ENCODE results near the gene KRT4. TPM values are rescaled to one million over a fixed set of nuclear protein-coding genes. Genes with fewer than 3 reads are reported as not detected.

Gene KRT4
- total RNA-seq, 1 donor from 2014 or later, result not detected

DNA sequence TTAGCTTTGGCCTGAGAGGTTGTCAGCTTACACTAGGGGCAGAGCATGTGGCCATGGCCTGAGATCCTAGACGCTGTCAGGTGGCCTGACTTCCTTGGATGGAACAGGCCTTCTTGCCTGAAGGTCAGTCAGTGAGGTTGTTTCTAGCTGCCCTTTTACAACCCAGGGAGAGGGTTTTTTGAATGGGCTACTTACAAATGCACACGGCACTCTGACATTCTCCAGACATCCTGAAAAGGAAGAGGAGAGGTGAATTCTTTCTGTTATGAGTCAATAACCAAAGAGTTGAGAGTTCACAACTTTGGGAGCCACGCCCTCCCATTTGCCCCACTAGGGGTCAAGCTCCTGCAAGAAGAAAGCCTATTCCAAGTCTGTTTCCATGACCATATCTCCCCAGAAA is 44.6 kb downstream of the KRT4 start:
- H3K4me3 Mint-ChIP-seq (ENCODE audit: unreplicated experiment), result no peak overlapping the region
- no peak overlapping the region for H3K27ac Mint-ChIP-seq (ENCODE audit: unreplicated experiment)
- H3K27me3 Mint-ChIP-seq (ENCODE audit: unreplicated experiment), result peaks cover 4% of the 10 kb centered on the region
- peaks cover 1% of the 10 kb centered on the region for H3K9me3 Mint-ChIP-seq (ENCODE audit: unreplicated experiment)
- H3K4me1 Mint-ChIP-seq (ENCODE audit: low read depth, unreplicated experiment), result no peaks in the 10 kb centered on the region
- TF ChIP-seq, protein P1, sequence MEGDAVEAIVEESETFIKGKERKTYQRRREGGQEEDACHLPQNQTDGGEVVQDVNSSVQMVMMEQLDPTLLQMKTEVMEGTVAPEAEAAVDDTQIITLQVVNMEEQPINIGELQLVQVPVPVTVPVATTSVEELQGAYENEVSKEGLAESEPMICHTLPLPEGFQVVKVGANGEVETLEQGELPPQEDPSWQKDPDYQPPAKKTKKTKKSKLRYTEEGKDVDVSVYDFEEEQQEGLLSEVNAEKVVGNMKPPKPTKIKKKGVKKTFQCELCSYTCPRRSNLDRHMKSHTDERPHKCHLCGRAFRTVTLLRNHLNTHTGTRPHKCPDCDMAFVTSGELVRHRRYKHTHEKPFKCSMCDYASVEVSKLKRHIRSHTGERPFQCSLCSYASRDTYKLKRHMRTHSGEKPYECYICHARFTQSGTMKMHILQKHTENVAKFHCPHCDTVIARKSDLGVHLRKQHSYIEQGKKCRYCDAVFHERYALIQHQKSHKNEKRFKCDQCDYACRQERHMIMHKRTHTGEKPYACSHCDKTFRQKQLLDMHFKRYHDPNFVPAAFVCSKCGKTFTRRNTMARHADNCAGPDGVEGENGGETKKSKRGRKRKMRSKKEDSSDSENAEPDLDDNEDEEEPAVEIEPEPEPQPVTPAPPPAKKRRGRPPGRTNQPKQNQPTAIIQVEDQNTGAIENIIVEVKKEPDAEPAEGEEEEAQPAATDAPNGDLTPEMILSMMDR (IDR thresholded peaks at IDR 0.05; ENCODE audit: partially characterized antibody, unreplicated experiment), result no peak
- no peaks in the 10 kb centered on the region for H3K36me3 Mint-ChIP-seq (ENCODE audit: unreplicated experiment)
- DNase-seq, result no peak

DNA sequence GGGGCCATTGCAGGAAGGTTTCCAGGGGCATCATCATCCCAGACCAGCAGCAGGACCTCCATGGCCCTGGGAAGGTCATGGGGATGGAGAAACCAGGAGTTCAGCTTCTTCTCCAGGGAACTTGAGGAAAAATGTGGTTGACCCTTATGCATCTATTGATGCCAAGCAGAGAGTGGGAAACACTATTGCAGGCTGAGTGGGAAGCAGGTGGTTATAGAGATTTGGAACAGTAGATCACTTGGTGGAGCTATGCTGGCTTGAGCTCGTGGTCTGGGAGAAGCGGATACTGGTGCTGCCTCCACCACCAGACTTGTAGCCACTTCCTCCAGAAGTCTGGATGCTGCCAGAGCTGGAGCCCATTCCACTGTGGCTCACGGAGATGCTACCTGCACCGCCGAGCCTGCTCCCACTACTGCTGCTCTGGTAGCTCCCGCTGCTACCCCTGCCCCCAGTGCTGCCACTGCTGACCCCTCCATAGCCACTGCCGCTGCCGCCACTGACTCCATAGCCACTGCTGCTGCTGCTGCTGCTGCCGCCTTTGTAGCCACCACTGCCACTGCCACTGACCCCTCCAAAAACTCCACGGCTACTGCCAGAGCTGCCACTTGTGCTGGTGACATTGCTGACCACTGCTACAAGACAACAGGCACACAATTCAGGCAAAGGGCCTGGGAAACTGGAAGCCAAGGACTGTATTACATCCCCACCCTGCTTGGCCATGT is 45.3 kb downstream of the KRT4 start:
- Mint-ChIP-seq H3K36me3 (ENCODE audit: unreplicated experiment) (no peaks in the 10 kb centered on the region), H3K27ac (ENCODE audit: unreplicated experiment) (no peak overlapping the region), H3K9me3 (ENCODE audit: unreplicated experiment) (peaks cover 1% of the 10 kb centered on the region), H3K4me1 (ENCODE audit: low read depth, unreplicated experiment) (no peaks in the 10 kb centered on the region), H3K27me3 (ENCODE audit: unreplicated experiment) (peaks cover 4% of the 10 kb centered on the region), H3K4me3 (ENCODE audit: unreplicated experiment) (no peak overlapping the region)
- TF ChIP-seq, protein P1 (IDR thresholded peaks at IDR 0.05; ENCODE audit: partially characterized antibody, unreplicated experiment), result no peak
- no peak for DNase-seq

DNA sequence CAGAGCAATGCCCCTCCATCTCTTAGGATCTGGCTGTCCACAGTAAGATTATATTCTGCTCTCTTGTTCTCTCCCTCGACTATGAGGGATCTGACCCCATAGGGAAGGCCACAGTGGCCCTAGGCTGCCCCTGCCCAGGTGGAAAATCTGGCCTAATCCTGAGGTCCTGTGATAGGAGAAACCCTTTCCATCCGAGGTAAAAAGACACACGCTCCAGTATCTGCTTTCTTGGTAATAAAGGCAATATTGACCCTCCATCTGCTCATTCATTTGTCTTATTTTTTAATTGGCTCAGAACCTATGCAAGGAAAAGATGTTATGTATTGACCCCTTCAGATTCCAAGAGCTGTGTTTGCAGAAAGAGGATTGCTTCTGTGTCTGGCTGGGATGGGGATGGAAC is 46.5 kb downstream of the KRT4 start:
- peaks cover 4% of the 10 kb centered on the region for H3K27me3 Mint-ChIP-seq (ENCODE audit: unreplicated experiment)
- H3K27ac Mint-ChIP-seq (ENCODE audit: unreplicated experiment), result no peak overlapping the region
- TF ChIP-seq, protein P1 (IDR thresholded peaks at IDR 0.05; ENCODE audit: partially characterized antibody, unreplicated experiment), result no peak
- H3K4me3 Mint-ChIP-seq (ENCODE audit: unreplicated experiment), result no peak overlapping the region
- H3K4me1 Mint-ChIP-seq (ENCODE audit: low read depth, unreplicated experiment), result no peaks in the 10 kb centered on the region
- no peaks in the 10 kb centered on the region for H3K36me3 Mint-ChIP-seq (ENCODE audit: unreplicated experiment)
- DNase-seq, result no peak
- peaks cover 1% of the 10 kb centered on the region for H3K9me3 Mint-ChIP-seq (ENCODE audit: unreplicated experiment)

DNA sequence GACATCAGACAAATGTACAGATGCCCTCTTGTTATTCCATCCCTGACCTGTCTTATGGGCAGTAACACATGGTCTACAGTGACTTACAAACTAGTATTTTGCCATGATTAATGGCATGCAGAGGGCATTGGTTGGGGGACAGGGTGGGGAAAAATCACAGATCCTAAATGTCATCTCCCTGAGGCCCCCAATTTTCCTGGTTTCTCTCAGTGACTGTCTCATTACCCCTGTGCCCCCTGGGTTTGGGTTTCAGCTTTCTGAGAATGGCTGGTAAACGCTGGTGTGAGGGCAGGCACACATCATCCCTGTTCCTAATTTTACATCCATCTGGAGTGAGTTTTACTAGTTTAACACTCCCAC is 46.9 kb downstream of the KRT4 start:
- Mint-ChIP-seq H3K9me3 (ENCODE audit: unreplicated experiment) (peaks cover 1% of the 10 kb centered on the region), H3K27me3 (ENCODE audit: unreplicated experiment) (peaks cover 4% of the 10 kb centered on the region), H3K27ac (ENCODE audit: unreplicated experiment) (no peak overlapping the region), H3K36me3 (ENCODE audit: unreplicated experiment) (no peaks in the 10 kb centered on the region), H3K4me3 (ENCODE audit: unreplicated experiment) (no peak overlapping the region), H3K4me1 (ENCODE audit: low read depth, unreplicated experiment) (no peaks in the 10 kb centered on the region)
- DNase-seq, result no peak
- TF ChIP-seq, protein P1 (IDR thresholded peaks at IDR 0.05; ENCODE audit: partially characterized antibody, unreplicated experiment), result no peak

DNA sequence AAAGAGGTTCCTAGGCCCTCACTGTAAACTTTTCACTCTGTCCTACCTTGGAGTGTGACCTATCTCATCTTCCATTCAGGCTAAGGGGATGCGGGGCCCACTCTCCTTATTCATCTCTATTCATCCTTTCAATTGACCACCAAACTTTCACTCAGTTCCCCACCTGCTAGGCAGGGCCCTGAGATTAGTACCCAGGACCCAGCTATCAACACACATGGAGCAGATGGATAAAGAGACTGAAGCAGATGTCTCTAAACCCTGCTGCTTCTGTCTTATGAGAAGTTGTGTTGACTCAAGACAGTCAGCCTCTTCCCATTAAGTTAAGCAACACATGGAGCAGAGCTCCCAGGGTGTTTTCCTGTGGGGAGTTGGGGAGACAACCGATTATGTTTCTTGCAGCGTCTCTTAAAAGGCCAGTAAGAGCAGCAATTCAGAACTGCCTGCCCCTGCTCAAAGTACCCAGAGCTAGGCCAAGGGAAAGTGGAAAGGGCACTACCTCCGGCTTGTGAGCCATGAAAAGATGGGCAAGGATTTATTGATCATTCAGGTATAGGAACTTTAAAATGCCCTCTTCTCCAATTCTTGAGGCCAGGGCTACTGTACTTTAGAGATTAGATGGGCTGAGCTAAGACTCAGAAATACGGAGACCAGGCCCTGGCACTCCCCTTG is 47.4 kb downstream of the KRT4 start:
- Mint-ChIP-seq H3K36me3 (ENCODE audit: unreplicated experiment) (no peaks in the 10 kb centered on the region), H3K27me3 (ENCODE audit: unreplicated experiment) (peaks cover 4% of the 10 kb centered on the region), H3K27ac (ENCODE audit: unreplicated experiment) (no peak overlapping the region), H3K4me3 (ENCODE audit: unreplicated experiment) (no peak overlapping the region), H3K4me1 (ENCODE audit: low read depth, unreplicated experiment) (no peaks in the 10 kb centered on the region), H3K9me3 (ENCODE audit: unreplicated experiment) (no peaks in the 10 kb centered on the region)
- TF ChIP-seq, protein P1 (IDR thresholded peaks at IDR 0.05; ENCODE audit: partially characterized antibody, unreplicated experiment), result no peak
- no peak for DNase-seq
